ENCODE measurements around the gene TXN2.

Gene TXN2

GRCh38 chr22:36486619-36487384 is 5.4 kb upstream of the TXN2 start:
- DNase-seq, result peak in 4 of 5 donors; percentile 39 to 69 (median 56)

GRCh38 chr22:36480941-36481392 is 473 bp downstream of the TXN2 start:
- no peak for DNase-seq

- DNase-seq, result no peak
Measured at GRCh38 chr22:36478966-36479365, 2.5 kb downstream of the TXN2 start.

- no peak for DNase-seq
Measured at GRCh38 chr22:36475341-36475740, 6.1 kb downstream of the TXN2 start.

- DNase-seq, result no peak
Measured at GRCh38 chr22:36472689-36473088, 8.8 kb downstream of the TXN2 start.

GRCh38 chr22:36471341-36471821 is 10.1 kb downstream of the TXN2 start:
- no peak for DNase-seq

- no peak for DNase-seq
Measured at GRCh38 chr22:36470994-36471331, 10.5 kb downstream of the TXN2 start.

- peak; percentile 66 to 83 (median 74) for DNase-seq
Measured at GRCh38 chr22:36470162-36470993, 11.1 kb downstream of the TXN2 start.

GRCh38 chr22:36469094-36469710 is 12.2 kb downstream of the TXN2 start:
- no peak for DNase-seq

GRCh38 chr22:36467946-36468345 is 13.5 kb downstream of the TXN2 start:
- DNase-seq, result no peak

- DNase-seq, result no peak
Measured at GRCh38 chr22:36467042-36467810, 14.2 kb downstream of the TXN2 start.

GRCh38 chr22:36466258-36466657 is 15.2 kb downstream of the TXN2 start:
- no peak for DNase-seq

GRCh38 chr22:36465232-36466021 is 16.0 kb downstream of the TXN2 start:
- DNase-seq, result no peak

- no peak for DNase-seq
Measured at GRCh38 chr22:36464715-36465231, 16.7 kb downstream of the TXN2 start.

- DNase-seq, result no peak
Measured at GRCh38 chr22:36463783-36464184, 17.7 kb downstream of the TXN2 start.

GRCh38 chr22:36461665-36462649 is 19.5 kb downstream of the TXN2 start:
- no peak for DNase-seq

GRCh38 chr22:36460202-36460601 is 21.2 kb downstream of the TXN2 start:
- DNase-seq, result no peak

- DNase-seq, result no peak
Measured at GRCh38 chr22:36457688-36458450, 23.6 kb downstream of the TXN2 start.

GRCh38 chr22:36456464-36456845 is 25.0 kb downstream of the TXN2 start:
- no peak for DNase-seq

Data from T-helper 1 cell (primary cell).